Amniotic epithelial cell (primary cell): Measurements from ENCODE around the gene GID8.
A peak's percentile ranks its signal among the peaks of the same experiment; 100 is the strongest.

ENCODE experiments used
- DNase-seq: peaks from one replicate; pipeline ENCODE4 v3.0.0-alpha.2; 2010; ENCODE audit warnings: low read depth

The GID8 gene

GRCh38 chr20:62970307-62971210 is 32.6 kb downstream of the GID8 start:
- no peak for DNase-seq

- no peak for DNase-seq
Observed at GRCh38 chr20:62971211-62971949, 33.4 kb downstream of the GID8 start.

- DNase-seq, result peak; percentile 68
Observed at GRCh38 chr20:62971950-62972844, 34.2 kb downstream of the GID8 start.

- no peak for DNase-seq
Observed at GRCh38 chr20:62972845-62973745, 35.1 kb downstream of the GID8 start.

- no peak for DNase-seq
Observed at GRCh38 chr20:62975251-62975760, 37.4 kb downstream of the GID8 start.

GRCh38 chr20:62975812-62976508 is 38.0 kb downstream of the GID8 start:
- DNase-seq, result no peak

- DNase-seq, result no peak
Observed at GRCh38 chr20:62976886-62977285, 38.9 kb downstream of the GID8 start.

GRCh38 chr20:62977613-62978560 is 39.9 kb downstream of the GID8 start:
- no peak for DNase-seq

GRCh38 chr20:62978561-62978943 is 40.6 kb downstream of the GID8 start:
- no peak for DNase-seq

GRCh38 chr20:62979310-62979709 is 41.4 kb downstream of the GID8 start:
- no peak for DNase-seq

GRCh38 chr20:62979876-62980373 is 42.0 kb downstream of the GID8 start:
- no peak for DNase-seq

GRCh38 chr20:62980380-62980960 is 42.5 kb downstream of the GID8 start:
- DNase-seq, result no peak

GRCh38 chr20:62980970-62981369 is 43.0 kb downstream of the GID8 start:
- DNase-seq, result no peak

GRCh38 chr20:62982124-62983075 is 44.5 kb downstream of the GID8 start:
- DNase-seq, result no peak

- no peak for DNase-seq
Observed at GRCh38 chr20:62983210-62983609, 45.3 kb downstream of the GID8 start.

GRCh38 chr20:62984666-62985443 is 46.9 kb downstream of the GID8 start:
- DNase-seq, result no peak

- DNase-seq, result no peak
Observed at GRCh38 chr20:62985444-62985778, 47.5 kb downstream of the GID8 start.
